Nephron (organoid): Measurements from ENCODE around the gene STKLD1.
A peak's percentile ranks its signal among the peaks of the same experiment; 100 is the strongest.

ENCODE experiments used
- H3K27ac Mint-ChIP-seq, 3 experiments: 2 replicates each; pipeline ENCODE4 v1.8.0; 2020; ENCODE audit warnings: mixed read lengths in 3 of 3, mild to moderate bottlenecking in 2 of 3, moderate library complexity in 1 of 3
- H3K27me3 Mint-ChIP-seq: 2 replicates; pipeline ENCODE4 v1.8.0; 2021; ENCODE audit warnings: low read depth, mild to moderate bottlenecking, moderate library complexity, mixed read lengths
- H3K36me3 Mint-ChIP-seq: 2 replicates; pipeline ENCODE4 v1.8.0; 2020; ENCODE audit warnings: low read depth, mixed read lengths
- H3K4me1 Mint-ChIP-seq: 2 replicates; pipeline ENCODE4 v1.8.0; 2020; ENCODE audit warnings: mixed read lengths
- H3K4me3 Mint-ChIP-seq, 3 experiments: 2 replicates each; pipeline ENCODE4 v1.8.0; 2020; ENCODE audit warnings: mild to moderate bottlenecking in 3 of 3, mixed read lengths in 3 of 3, moderate library complexity in 2 of 3
- H3K9me3 Mint-ChIP-seq: 2 replicates; pipeline ENCODE4 v1.8.0; 2020; ENCODE audit warnings: mixed read lengths
- CTCF ChIP-seq, 3 experiments: fragments of 200-600 bp; sonication (generic); IDR thresholded peaks; one replicate each; pipeline ENCODE4 v1.5.0; 2021; ENCODE audit warnings: antibody characterized with exemption in 3 of 3; ENCODE audit not compliant: unreplicated experiment in 3 of 3

STKLD1 gene

GRCh38 chr9:133362359-133363044 is 13.7 kb upstream of the STKLD1 start:
- H3K36me3 Mint-ChIP-seq = peaks cover 57% of the 10 kb centered on the region
- H3K4me3 Mint-ChIP-seq = no peak overlapping the region
- TF ChIP-seq CTCF (IDR thresholded peaks at IDR 0.05; ENCODE audit: unreplicated experiment in 3 of 3) = no peak
- peaks cover 53% of the 10 kb centered on the region for H3K4me1 Mint-ChIP-seq
- H3K27ac Mint-ChIP-seq = peak overlapping the region in 1 of 3 experiments; percentile 33
- no peaks in the 10 kb centered on the region for H3K9me3 Mint-ChIP-seq
- H3K27me3 Mint-ChIP-seq = no peaks in the 10 kb centered on the region

- H3K27ac Mint-ChIP-seq = no peak overlapping the region
- H3K4me1 Mint-ChIP-seq = peaks cover 56% of the 10 kb centered on the region
- no peaks in the 10 kb centered on the region for H3K27me3 Mint-ChIP-seq
- TF ChIP-seq CTCF (IDR thresholded peaks at IDR 0.05; ENCODE audit: unreplicated experiment in 3 of 3) = no peak
- peaks cover 56% of the 10 kb centered on the region for H3K36me3 Mint-ChIP-seq
- H3K4me3 Mint-ChIP-seq = no peak overlapping the region
- no peaks in the 10 kb centered on the region for H3K9me3 Mint-ChIP-seq
Observed at GRCh38 chr9:133366435-133366834, 9.7 kb upstream of the STKLD1 start.

- no peak overlapping the region for H3K27ac Mint-ChIP-seq
- H3K4me3 Mint-ChIP-seq = no peak overlapping the region
- H3K4me1 Mint-ChIP-seq = peaks cover 56% of the 10 kb centered on the region
- no peaks in the 10 kb centered on the region for H3K27me3 Mint-ChIP-seq
- peaks cover 51% of the 10 kb centered on the region for H3K36me3 Mint-ChIP-seq
- TF ChIP-seq CTCF (IDR thresholded peaks at IDR 0.05; ENCODE audit: unreplicated experiment in 3 of 3) = no peak
- no peaks in the 10 kb centered on the region for H3K9me3 Mint-ChIP-seq
Observed at GRCh38 chr9:133367221-133367620, 8.9 kb upstream of the STKLD1 start.

GRCh38 chr9:133367778-133368177 is 8.4 kb upstream of the STKLD1 start:
- no peak for TF ChIP-seq CTCF (IDR thresholded peaks at IDR 0.05; ENCODE audit: unreplicated experiment in 3 of 3)
- H3K4me3 Mint-ChIP-seq = no peak overlapping the region
- H3K9me3 Mint-ChIP-seq = no peaks in the 10 kb centered on the region
- H3K36me3 Mint-ChIP-seq = peaks cover 50% of the 10 kb centered on the region
- peaks cover 58% of the 10 kb centered on the region for H3K4me1 Mint-ChIP-seq
- H3K27ac Mint-ChIP-seq = no peak overlapping the region
- H3K27me3 Mint-ChIP-seq = no peaks in the 10 kb centered on the region

- Mint-ChIP-seq H3K4me1 (peaks cover 54% of the 10 kb centered on the region), H3K27ac (peak overlapping the region; percentile 21 to 26 (median 23)), H3K36me3 (peaks cover 45% of the 10 kb centered on the region), H3K27me3 (no peaks in the 10 kb centered on the region), H3K4me3 (peak overlapping the region in 1 of 3 experiments; percentile 37), H3K9me3 (no peaks in the 10 kb centered on the region)
- TF ChIP-seq CTCF (IDR thresholded peaks at IDR 0.05; ENCODE audit: unreplicated experiment in 3 of 3) = no peak
Observed at GRCh38 chr9:133368249-133368881, 7.8 kb upstream of the STKLD1 start.

GRCh38 chr9:133369422-133369821 is 6.7 kb upstream of the STKLD1 start:
- H3K4me3 Mint-ChIP-seq = no peak overlapping the region
- no peak overlapping the region for H3K27ac Mint-ChIP-seq
- H3K9me3 Mint-ChIP-seq = no peaks in the 10 kb centered on the region
- no peak for TF ChIP-seq CTCF (IDR thresholded peaks at IDR 0.05; ENCODE audit: unreplicated experiment in 3 of 3)
- no peaks in the 10 kb centered on the region for H3K27me3 Mint-ChIP-seq
- H3K4me1 Mint-ChIP-seq = peaks cover 49% of the 10 kb centered on the region
- H3K36me3 Mint-ChIP-seq = peaks cover 35% of the 10 kb centered on the region
